Peyer's patch (tissue), 4 donors: ENCODE measurements around the gene SLC12A9.

Source experiments
- POLR2A ChIP-seq, 2 donors: fragments of 450-650 bp; IDR thresholded peaks; one replicate each; pipeline ENCODE4 v1.5.1; 2017; ENCODE audit warnings: antibody characterized with exemption in 2 of 2, mild to moderate bottlenecking in 2 of 2, moderate library complexity in 2 of 2
- TF ChIP-seq, protein P1 (sequence below), 6 experiments: fragments of 450-650 bp in 4 of 6; fragments of 200-600 bp in 2 of 6; sonication (generic) in 1 of 6; IDR thresholded peaks; one replicate each; pipeline ENCODE4 v1.5.1; 2017 to 2019; ENCODE audit warnings: antibody characterized with exemption in 6 of 6, mild to moderate bottlenecking in 3 of 6, moderate library complexity in 1 of 6

DNA sequence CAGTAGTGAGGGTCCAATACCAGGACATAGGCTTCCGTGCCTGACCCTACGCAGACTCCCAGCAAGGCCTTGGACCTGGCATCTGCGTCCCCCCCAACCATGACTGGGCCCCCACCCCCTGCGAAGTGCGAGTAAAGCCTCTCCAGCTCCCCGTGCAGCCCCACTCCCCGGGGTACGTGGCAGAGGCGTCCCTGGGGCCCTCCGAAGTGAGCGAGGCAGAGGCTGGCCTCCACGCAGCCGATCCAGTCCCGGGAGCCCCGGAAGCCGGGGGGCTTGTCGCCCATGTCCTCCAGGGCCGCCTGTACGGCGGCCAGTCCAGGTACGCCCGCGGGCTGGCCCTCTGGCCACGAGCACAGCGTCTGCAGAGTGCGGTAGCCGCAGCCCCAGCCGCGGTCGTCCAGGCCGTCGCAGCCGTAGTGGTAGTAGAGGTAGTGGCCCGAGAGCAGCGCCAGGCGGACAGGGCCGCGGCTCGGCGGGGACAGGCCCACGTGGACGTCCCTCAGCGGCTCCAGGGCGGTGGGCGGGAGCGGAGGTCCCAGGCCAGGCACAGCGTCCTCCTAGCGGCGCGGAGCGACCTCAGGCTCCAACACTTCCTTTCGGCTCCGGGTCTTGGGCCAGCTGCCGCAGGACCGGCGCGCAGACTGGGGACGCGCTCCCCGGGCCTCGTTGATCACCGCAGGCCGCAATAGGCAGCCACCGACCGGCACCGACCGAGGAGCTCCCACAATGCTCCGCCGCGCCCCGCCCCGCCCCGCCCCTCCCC, 36.7 kb downstream of the SLC12A9 start, which contains the start of gene UFSP1:
- TF ChIP-seq, protein P1, sequence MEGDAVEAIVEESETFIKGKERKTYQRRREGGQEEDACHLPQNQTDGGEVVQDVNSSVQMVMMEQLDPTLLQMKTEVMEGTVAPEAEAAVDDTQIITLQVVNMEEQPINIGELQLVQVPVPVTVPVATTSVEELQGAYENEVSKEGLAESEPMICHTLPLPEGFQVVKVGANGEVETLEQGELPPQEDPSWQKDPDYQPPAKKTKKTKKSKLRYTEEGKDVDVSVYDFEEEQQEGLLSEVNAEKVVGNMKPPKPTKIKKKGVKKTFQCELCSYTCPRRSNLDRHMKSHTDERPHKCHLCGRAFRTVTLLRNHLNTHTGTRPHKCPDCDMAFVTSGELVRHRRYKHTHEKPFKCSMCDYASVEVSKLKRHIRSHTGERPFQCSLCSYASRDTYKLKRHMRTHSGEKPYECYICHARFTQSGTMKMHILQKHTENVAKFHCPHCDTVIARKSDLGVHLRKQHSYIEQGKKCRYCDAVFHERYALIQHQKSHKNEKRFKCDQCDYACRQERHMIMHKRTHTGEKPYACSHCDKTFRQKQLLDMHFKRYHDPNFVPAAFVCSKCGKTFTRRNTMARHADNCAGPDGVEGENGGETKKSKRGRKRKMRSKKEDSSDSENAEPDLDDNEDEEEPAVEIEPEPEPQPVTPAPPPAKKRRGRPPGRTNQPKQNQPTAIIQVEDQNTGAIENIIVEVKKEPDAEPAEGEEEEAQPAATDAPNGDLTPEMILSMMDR (IDR thresholded peaks at IDR 0.05): peak in 2 of 6 experiments; percentile 24 to 28
- TF ChIP-seq POLR2A (IDR thresholded peaks at IDR 0.05): no peak
